ENCODE results near the gene PRM3.

DNA sequence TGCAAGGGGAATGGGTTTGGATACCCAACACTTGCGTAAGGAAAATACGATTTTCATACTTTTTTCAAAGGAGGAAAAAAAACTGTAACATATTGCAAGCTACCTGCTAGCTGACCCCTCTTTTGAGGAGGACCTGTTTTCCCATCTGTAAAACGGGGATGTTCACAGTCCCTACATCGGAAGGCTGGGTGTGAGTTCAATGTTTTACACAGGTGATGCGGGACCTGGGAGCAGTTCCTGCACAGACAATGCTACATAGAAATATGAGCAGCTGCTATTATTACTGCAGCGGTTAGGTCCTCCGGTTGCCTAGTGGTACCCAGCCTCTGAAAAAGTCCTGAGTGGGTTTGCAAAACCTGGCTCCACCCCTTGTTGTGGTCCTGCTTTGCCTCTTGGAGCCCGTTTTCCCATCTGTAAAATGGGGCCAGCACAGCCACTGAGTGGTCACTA, 20.9 kb downstream of the PRM3 start:
- no peak for TF ChIP-seq ELF4 (IDR thresholded peaks at IDR 0.05)
- no peak for TF ChIP-seq NFRKB (IDR thresholded peaks at IDR 0.05)
- no peak for TF ChIP-seq FOXA1 (IDR thresholded peaks at IDR 0.05)
- no peak for TF ChIP-seq FOXM1 (IDR thresholded peaks at IDR 0.05; ENCODE audit: borderline replicate concordance)
- TF ChIP-seq LEF1 (IDR thresholded peaks at IDR 0.05; ENCODE audit: borderline replicate concordance): no peak
- no peak for TF ChIP-seq CTBP1 (IDR thresholded peaks at IDR 0.05; ENCODE audit: borderline replicate concordance)
- no peak for TF ChIP-seq SP1 (IDR thresholded peaks at IDR 0.05)
